GM18873 (cell line): ENCODE data around the gene CR1.
"Not testable (repeated sequence)": the region's sequence is repeated elsewhere in the genome, so short reads cannot be mapped to it uniquely, and the experiment has no call there.

Source experiments
- ATAC-seq: cut with Tn5 transposase; IDR thresholded peaks from one replicate; pipeline ENCODE4 v1.9.1; 2021; ENCODE audit warnings: mild to moderate bottlenecking, moderate library complexity, moderate number of reproducible peaks; ENCODE audit not compliant: unreplicated experiment, low FRiP score

Gene CR1

DNA sequence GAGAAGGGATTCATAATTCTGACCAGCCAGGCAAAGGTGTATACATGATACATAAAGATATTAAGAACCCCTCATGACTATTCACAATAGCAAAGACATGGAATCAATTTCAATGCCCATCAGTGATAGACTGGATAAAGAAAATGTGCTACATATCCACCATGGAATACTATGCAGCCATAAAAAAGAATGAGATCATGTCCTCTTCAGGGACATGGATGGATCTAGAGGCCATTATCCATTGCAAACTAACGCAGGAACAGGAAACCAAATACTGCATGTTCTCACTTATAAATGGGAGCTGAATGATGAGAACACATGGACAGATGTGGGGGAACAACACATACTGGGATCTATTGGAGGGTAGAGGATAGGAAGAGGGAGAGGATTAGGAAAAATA lies 170.4 kb downstream of the CR1 start:
- no peak for ATAC-seq

DNA sequence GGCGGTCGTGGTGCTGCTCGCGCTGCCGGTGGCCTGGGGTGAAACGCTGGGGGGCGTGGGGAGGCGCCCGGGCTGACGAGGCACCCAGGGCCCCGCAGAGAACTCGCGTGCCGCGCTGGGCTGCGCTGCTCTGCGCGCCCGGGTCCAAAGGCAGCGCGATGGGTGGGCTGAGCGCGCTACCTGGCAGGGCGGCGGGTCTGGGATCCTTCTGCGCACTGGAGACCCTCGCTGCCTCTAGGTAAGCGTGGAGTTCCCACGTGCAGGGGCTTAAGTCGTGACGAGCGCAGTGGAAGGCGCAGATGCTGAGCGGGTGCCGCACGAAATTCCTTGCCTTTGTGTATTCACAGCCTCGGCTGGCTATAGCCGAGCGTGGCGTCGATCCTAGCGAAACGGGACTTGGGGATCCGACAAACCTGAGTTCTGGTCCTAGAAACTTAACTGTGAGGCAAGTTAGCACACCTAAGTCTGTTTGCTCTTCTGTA lies 173.6 kb downstream of the CR1 start:
- ATAC-seq, result no peak

DNA sequence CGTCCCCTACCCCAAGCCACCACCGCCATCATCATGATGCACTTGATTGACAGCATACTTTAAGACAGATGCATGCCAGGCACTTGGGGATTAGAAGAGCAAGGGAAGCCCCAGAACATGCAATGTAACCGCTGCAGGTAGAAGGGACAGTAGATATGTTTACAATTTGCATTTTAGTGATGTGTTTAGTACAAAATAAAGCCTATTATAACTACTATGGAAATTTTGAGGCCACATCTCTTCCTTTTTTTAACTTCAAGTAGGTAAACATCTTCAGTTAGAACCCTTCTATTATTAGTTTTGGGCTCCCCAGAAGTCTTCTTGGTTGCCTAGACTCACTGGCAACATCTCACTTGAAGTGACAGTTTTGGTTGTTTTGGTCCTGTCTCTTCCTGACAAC lies 174.2 kb downstream of the CR1 start:
- ATAC-seq, result peak; percentile 62

GRCh38 chr1:207670997-207671396 lies 175.0 kb downstream of the CR1 start:
- ATAC-seq, result no peak

DNA sequence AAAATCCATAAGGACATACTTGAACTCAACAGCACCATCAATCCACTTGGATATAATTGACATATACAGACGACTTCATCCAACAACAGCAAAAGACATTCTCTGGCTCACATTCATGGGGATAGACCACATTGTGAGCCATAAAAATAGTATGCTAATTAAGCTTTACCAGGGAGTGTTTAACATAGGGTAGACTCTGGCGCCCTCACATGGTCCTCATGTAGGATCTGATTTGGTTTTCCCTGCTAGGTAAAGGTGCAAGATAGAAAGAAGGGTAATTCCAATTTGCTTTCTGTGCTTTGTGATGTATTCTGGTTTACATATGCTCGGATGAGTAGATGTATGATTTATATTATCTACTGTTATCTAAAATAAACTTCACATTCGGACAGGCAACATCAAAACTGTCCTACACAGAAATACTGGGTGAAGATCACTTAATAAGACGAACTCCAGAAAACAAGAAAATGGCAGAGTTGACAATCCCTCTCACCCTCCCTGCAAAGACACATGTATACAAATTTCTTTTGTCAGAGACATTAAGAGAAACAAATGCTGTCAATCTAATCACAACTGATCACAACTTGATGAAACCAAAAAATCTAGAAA lies 176.7 kb downstream of the CR1 start:
- ATAC-seq, result no peak

DNA sequence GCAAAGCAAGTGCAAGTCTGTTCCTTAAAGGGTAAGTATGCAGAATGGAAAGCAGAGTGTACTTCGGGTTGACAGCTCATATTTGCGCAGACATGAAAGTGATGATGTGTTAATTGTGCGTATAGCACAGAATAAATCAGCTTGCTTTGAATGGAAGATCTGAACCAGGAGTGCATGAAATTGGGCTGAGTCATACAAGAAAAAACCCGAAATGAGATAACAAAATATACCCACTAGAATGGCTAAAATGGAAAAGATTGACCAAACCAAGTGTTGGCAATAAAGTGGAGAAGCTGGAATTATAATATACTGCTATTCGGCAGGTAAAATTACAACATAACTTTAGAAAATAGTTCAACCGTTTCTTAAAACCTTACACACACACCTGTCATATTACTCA lies 177.4 kb downstream of the CR1 start:
- ATAC-seq, result no peak

- no peak for ATAC-seq
These were observed 180.2 kb downstream of the CR1 start for GRCh38 chr1:207676153-207676552.

DNA sequence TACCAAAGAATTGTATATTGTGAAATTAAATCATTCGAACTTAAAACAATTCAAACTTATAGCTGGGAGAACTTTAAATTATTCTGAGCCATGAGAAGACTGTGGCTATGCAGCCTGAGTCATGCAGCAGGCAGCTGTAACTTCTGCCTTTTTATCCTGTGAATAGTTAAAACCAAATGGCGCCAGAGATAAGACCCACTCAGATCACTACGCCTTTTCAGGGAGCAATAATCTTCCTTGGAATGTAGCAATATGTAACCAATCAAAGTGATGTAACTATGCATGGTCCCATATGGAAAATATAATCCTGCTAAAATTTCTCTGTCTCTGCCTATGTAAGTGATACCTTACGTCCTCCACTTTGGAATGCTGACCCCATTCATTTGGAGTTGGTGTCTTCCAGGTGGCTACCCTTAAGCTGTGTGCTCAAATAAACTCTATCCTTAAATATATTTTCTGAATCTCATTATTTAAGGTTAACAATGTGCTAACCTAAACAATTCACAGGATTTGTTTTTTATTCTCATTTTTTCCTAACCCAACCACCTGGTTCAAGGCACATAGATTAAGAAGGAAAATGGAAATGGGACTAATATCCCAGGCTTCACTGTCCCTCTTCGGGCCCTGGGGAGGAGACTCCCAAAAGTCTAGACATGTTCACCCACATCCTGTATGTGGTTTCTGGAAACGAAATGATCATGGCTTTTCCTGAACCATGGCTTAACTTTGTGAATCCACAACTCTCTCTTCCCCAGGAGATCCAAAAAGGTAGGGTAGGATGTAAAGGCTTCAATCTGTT lies 184.8 kb downstream of the CR1 start:
- ATAC-seq, result not testable (repeated sequence)

DNA sequence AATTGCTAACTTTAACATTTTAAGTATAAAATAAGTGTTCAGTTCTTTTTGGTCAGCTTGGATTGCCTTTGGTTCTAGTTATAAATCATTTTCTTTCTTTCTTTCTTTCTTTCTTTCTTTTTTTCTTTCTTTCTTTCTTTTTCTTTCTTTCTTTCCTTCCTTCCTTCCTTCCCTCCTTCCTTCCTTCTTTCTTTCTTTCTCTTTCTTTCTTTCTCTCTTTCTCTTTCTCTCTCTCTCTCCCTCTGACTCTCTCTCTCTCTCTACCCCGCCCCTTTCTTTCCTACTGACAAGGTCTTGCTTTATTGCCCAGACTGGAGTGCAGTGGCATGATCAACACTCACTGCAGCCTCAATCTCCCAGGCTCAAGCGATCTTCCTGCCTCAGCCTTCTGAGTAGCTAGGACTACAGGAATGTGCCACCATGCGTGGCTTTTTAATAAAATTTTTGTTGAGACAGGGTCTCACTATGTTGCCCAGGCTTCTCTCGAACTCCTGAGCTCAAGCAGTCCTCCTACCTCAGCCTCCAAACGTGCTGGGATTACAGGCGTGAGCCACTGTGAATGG lies 187.0 kb downstream of the CR1 start:
- not testable (repeated sequence) for ATAC-seq

DNA sequence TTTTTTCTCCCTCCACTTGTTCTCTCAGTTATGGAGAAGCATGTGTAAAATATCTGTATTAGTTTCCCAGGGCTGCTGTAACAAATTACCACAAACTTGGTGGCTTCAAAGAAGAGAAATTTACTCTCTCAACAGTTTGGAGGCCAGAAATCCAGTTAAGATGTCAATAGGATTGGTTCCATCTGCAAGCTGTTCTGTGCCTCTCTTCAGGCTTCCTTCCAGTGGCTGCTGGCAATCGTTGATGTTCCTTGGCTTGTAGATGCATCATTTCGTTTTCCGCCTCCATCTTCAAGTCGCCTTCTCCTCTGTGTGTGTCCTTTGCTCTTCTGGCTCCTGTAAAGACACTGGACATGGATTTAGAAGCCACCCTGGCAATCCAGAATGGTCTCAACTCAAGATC lies 194.6 kb downstream of the CR1 start:
- not testable (repeated sequence) for ATAC-seq

DNA sequence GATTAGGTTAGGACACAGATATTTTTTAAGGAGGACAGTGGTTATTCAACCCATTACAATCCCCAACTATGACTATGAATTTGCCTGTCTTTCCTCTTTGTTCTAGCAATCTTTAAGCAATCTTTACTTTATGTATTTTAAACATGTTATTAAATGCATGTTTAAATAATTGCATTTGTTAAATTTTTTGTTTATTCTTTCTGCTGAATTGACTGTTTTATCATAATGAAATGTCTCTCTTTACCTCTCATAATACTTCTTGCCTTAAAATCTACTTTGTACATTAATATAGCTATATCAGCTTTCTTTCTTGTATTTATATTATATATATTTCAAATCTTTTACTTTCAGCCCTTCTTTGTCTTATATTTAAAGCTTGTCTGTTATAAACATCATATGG lies 195.1 kb downstream of the CR1 start:
- no peak for ATAC-seq
